Stomach (tissue), 9 donors: ENCODE measurements around the gene COX7A1. TPM values are rescaled to one million over a fixed set of nuclear protein-coding genes. Genes with fewer than 3 reads are reported as not detected.
A peak's percentile ranks its signal among the peaks of the same experiment; 100 is the strongest.
"Not testable (repeated sequence)": the region's sequence is repeated elsewhere in the genome, so short reads cannot be mapped to it uniquely, and the experiment has no call there.

Experiments
- DNase-seq, 2 donors: peaks; one replicate each; pipeline versions ENCODE4 v3.0.0 to v3.0.0-alpha.2; 2013 to 2019
- H3K27ac ChIP-seq, 5 donors: fragments of 200-600 bp in 4 of 5; sonication (generic) in 4 of 5; one replicate each; pipeline ENCODE4 v1.5.1; 2013 to 2019; ENCODE audit warnings: mild to moderate bottlenecking in 1 of 5, moderate library complexity in 1 of 5
- H3K27me3 ChIP-seq, 3 donors: fragments of 200-600 bp; sonication (generic); one replicate each; pipeline ENCODE4 v1.5.1; 2017 to 2019; ENCODE audit warnings: mixed run types in 1 of 3
- H3K36me3 ChIP-seq, 4 donors: fragments of 200-600 bp; sonication (generic); 1 replicate in 3 of 4; 2 replicates in 1 of 4; pipeline ENCODE4 v1.5.1; 2016 to 2019
- H3K4me1 ChIP-seq, 4 donors: fragments of 200-600 bp; sonication (generic); one replicate each; pipeline ENCODE4 v1.5.1; 2016 to 2019
- H3K4me3 ChIP-seq, 4 donors: fragments of 200-600 bp; sonication (generic) in 3 of 4; one replicate each; pipeline ENCODE4 v1.5.1; 2016 to 2019; ENCODE audit warnings: mild to moderate bottlenecking in 1 of 4
- H3K9me3 ChIP-seq, 4 donors: fragments of 200-600 bp; sonication (generic); one replicate each; pipeline ENCODE4 v1.5.1; 2016 to 2019
- EP300 ChIP-seq: sonication (generic); formaldehyde crosslinking; IDR thresholded peaks from one replicate; pipeline ENCODE4 v1.6.1; 2017; ENCODE audit warnings: antibody characterized with exemption
- POLR2A ChIP-seq, 4 donors: fragments of 450-650 bp; IDR thresholded peaks; one replicate each; pipeline ENCODE4 v1.6.1; 2016; ENCODE audit warnings: antibody characterized with exemption in 4 of 4, control low read depth in 2 of 4, mild to moderate bottlenecking in 1 of 4, moderate library complexity in 1 of 4
- POLR2AphosphoS5 ChIP-seq, 3 donors: sonication (generic); formaldehyde crosslinking; IDR thresholded peaks; one replicate each; pipeline ENCODE4 v1.6.1; 2016; ENCODE audit warnings: antibody characterized with exemption in 3 of 3
- WGBS, 5 donors: extraction: QIAGEN DNeasy Blood & Tissue Kit in 3 of 5; methylation state at CpG; one replicate each; pipeline versions ENCODE4 v1.1.5 to v1.1.7; 2013 to 2018; 5-methylcytosine and 5-hydroxymethylcytosine counted together
- intact Hi-C: fragments of 100-400 bp; cut with DNase I; formaldehyde crosslinking; loops from one replicate; pipeline ENCODE4 v1.15.1; 2023; ENCODE audit warnings: low total_unique reads
- polyA plus RNA-seq, 3 donors: library from polyadenylated mRNA; stranded (reverse); fragments of 200-250 nt; gene quantifications; one replicate each; pipeline ENCODE4 v1.2.3, GENCODE V29; 2013
- total RNA-seq, 5 donors: library from RNA; depleted of rRNA; stranded (reverse); fragments of >200 nt; gene quantifications; one replicate each; pipeline versions ENCODE4 v1.1.0 to v1.2.3, GENCODE V29; 2014 to 2016
- TF ChIP-seq, protein P1 (sequence below), 7 experiments: fragments of 450-650 bp in 4 of 7; fragments of 200-600 bp in 3 of 7; sonication (generic) in 3 of 7; IDR thresholded peaks; one replicate each; pipeline ENCODE4 v1.5.1; 2016 to 2019; ENCODE audit warnings: antibody characterized with exemption in 7 of 7, control low read depth in 2 of 7, mild to moderate bottlenecking in 1 of 7
- donor health status: healthy with polysubstance abuse.
- donor health status: Bipolar disorder and iron deficiency.
- donor health status: healthy.

The COX7A1 gene
- total and polyA plus RNA-seq, 8 donors, result 4.0 to 43.4 (median 21.0) TPM; not detected in 1

GRCh38 chr19:36139120-36139472 is 13.2 kb downstream of the COX7A1 start:
- DNase-seq, result no peak
- TF ChIP-seq, protein P1, sequence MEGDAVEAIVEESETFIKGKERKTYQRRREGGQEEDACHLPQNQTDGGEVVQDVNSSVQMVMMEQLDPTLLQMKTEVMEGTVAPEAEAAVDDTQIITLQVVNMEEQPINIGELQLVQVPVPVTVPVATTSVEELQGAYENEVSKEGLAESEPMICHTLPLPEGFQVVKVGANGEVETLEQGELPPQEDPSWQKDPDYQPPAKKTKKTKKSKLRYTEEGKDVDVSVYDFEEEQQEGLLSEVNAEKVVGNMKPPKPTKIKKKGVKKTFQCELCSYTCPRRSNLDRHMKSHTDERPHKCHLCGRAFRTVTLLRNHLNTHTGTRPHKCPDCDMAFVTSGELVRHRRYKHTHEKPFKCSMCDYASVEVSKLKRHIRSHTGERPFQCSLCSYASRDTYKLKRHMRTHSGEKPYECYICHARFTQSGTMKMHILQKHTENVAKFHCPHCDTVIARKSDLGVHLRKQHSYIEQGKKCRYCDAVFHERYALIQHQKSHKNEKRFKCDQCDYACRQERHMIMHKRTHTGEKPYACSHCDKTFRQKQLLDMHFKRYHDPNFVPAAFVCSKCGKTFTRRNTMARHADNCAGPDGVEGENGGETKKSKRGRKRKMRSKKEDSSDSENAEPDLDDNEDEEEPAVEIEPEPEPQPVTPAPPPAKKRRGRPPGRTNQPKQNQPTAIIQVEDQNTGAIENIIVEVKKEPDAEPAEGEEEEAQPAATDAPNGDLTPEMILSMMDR (IDR thresholded peaks at IDR 0.05), result no peak
- TF ChIP-seq POLR2AphosphoS5 (IDR thresholded peaks at IDR 0.05) (no peak), POLR2A (IDR thresholded peaks at IDR 0.05) (no peak), EP300 (no peak)
- Histone ChIP-seq H3K27me3 (no peaks in the 10 kb centered on the region), H3K27ac (peak overlapping the region; percentile 95 to 99 (median 98)), H3K9me3 (no peaks in the 10 kb centered on the region), H3K4me3 (peak overlapping the region; percentile 64 to 85 (median 80)), H3K4me1 (peaks cover 16 to 51% (median 41%) of the 10 kb centered on the region in 4 donors), H3K36me3 (peaks cover 14 to 27% (median 22%) of the 10 kb centered on the region in 4 donors)
- WGBS, 5 donors, result 41 to 54% (median 50%) methylated on average over 7 of the region's 7 CpGs
- intact Hi-C loops, result no loop called here

GRCh38 chr19:36136964-36137686 is 15.1 kb downstream of the COX7A1 start:
- peak overlapping the region in 2 of 4 donors; percentile 4 to 5 for H3K4me3 ChIP-seq
- TF ChIP-seq POLR2A (IDR thresholded peaks at IDR 0.05) (no peak), POLR2AphosphoS5 (IDR thresholded peaks at IDR 0.05) (peak in 2 of 3 donors; percentile 68 to 72), EP300 (no peak)
- DNase-seq, result peak; percentile 80 to 83

GRCh38 chr19:36134867-36135266 is 17.4 kb downstream of the COX7A1 start:
- DNase-seq, H3K27me3 ChIP-seq, H3K27ac ChIP-seq, H3K36me3 ChIP-seq, intact Hi-C loops, H3K4me3 ChIP-seq, H3K9me3 ChIP-seq: not testable (repeated sequence)
- peaks cover 7 to 63% (median 33%) of the 10 kb centered on the region in 4 donors for H3K4me1 ChIP-seq
- 86 to 95% (median 92%) methylated on average over 3 to 4 of the region's 4 CpGs for WGBS, 5 donors

More at GRCh38 chr19:36136964-36137686, 15.1 kb downstream of the COX7A1 start:
- no peaks in the 10 kb centered on the region for H3K9me3 ChIP-seq
- peaks cover 2 to 8% (median 3%) of the 10 kb centered on the region in 4 donors for H3K36me3 ChIP-seq
- 48 to 54% (median 52%) methylated on average over 12 of the region's 12 CpGs for WGBS, 5 donors
- H3K4me1 ChIP-seq, result peaks cover 16 to 54% (median 41%) of the 10 kb centered on the region in 4 donors
- intact Hi-C loops, result no loop called here
- no peaks in the 10 kb centered on the region for H3K27me3 ChIP-seq
- peak overlapping the region; percentile 75 to 85 (median 84) for H3K27ac ChIP-seq

DNA sequence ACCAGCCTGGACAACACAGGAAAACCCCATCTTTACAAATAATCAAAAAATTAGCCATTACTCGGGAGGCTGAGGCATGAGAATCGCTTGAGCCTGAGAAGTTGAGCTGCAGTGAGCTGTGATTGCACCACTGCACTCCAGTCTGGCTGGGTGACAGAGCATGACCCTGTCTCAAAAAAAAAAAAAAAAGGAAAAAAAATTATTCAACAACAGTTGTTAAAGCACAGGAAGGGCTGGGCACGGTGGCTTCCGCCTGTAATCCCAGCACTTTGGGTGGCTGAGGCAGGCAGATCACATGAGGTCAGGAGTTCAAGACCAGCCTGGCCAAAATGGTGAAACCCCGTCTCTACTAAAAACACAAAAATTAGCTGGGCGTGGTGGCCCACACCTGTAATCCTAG is 21.0 kb downstream of the COX7A1 start:
- intact Hi-C loops, H3K27ac ChIP-seq, H3K4me3 ChIP-seq, H3K27me3 ChIP-seq, H3K9me3 ChIP-seq, DNase-seq, H3K36me3 ChIP-seq: not testable (repeated sequence)
- WGBS, 5 donors, result 70 to 79% (median 75%) methylated on average over 6 of the region's 6 CpGs
- peaks cover 10 to 56% (median 20%) of the 10 kb centered on the region in 4 donors for H3K4me1 ChIP-seq

- no peak for TF ChIP-seq EP300
- no peak for TF ChIP-seq POLR2A (IDR thresholded peaks at IDR 0.05)
- no peak for TF ChIP-seq POLR2AphosphoS5 (IDR thresholded peaks at IDR 0.05)
- WGBS, 5 donors, result 7 to 13% (median 9%) methylated on average over 10 of the region's 10 CpGs
- DNase-seq, result no peak
- Histone ChIP-seq H3K27ac (peak overlapping the region; percentile 86 to 94 (median 90)), H3K36me3 (peaks cover 12 to 29% (median 27%) of the 10 kb centered on the region in 4 donors), H3K4me3 (peak overlapping the region; percentile 38 to 47 (median 46)), H3K27me3 (no peaks in the 10 kb centered on the region), H3K4me1 (peaks cover 9 to 51% (median 18%) of the 10 kb centered on the region in 4 donors), H3K9me3 (no peaks in the 10 kb centered on the region)
- intact Hi-C loops, result no loop called here
Measured at GRCh38 chr19:36128392-36128736, 23.9 kb downstream of the COX7A1 start.

- WGBS, 5 donors, result 65 to 84% (median 78%) methylated on average over 8 to 9 of the region's 9 CpGs
- intact Hi-C loops, result no loop called here
- Histone ChIP-seq H3K27me3 (no peaks in the 10 kb centered on the region), H3K4me3 (no peak overlapping the region), H3K27ac (no peak overlapping the region), H3K36me3 (peaks cover 24 to 55% (median 53%) of the 10 kb centered on the region in 4 donors), H3K9me3 (no peaks in the 10 kb centered on the region), H3K4me1 (peaks cover 8 to 29% (median 13%) of the 10 kb centered on the region in 4 donors)
- TF ChIP-seq EP300, result no peak
- TF ChIP-seq POLR2AphosphoS5 (IDR thresholded peaks at IDR 0.05), result no peak
- TF ChIP-seq POLR2A (IDR thresholded peaks at IDR 0.05), result no peak
- TF ChIP-seq, protein P1 (IDR thresholded peaks at IDR 0.05), result no peak
- no peak for DNase-seq
Measured at GRCh38 chr19:36125557-36125956, 26.7 kb downstream of the COX7A1 start.
